GM23338 (cell line): ENCODE data around the gene DNAJA3. TPM values are rescaled to one million over a fixed set of nuclear protein-coding genes. Genes with fewer than 3 reads are reported as not detected.

Experiments
- ATAC-seq: fragments of 200-7000 bp; cut with Tn5 transposase; 3 replicates; pipeline ENCODE4 v1.9.1; 2020
- DNase-seq: peaks from one replicate; pipeline ENCODE4 v3.0.0-alpha.2; 2015; ENCODE audit warnings: low spot score
- H2AFZ ChIP-seq: fragments of 200-600 bp; sonication (generic); 2 replicates; pipeline ENCODE4 v1.8.0; 2016; ENCODE audit warnings: antibody characterized with exemption, mild to moderate bottlenecking, moderate library complexity
- H3F3A ChIP-seq: fragments of 200-600 bp; sonication (generic); replicated peaks from 2 replicates; pipeline ENCODE4 v1.8.0; 2017; ENCODE audit warnings: antibody characterized with exemption, mixed run types, low read depth
- H3K27ac ChIP-seq: fragments of 200-600 bp; sonication (generic); 2 replicates; pipeline ENCODE4 v1.6.1; 2016; ENCODE audit warnings: low read depth
- H3K27me3 ChIP-seq: fragments of 200-600 bp; sonication (generic); 2 replicates; pipeline ENCODE4 v1.8.0; 2016; ENCODE audit warnings: mild to moderate bottlenecking, mixed run types, moderate library complexity; ENCODE audit not compliant: insufficient read depth
- H3K36me3 ChIP-seq: fragments of 200-600 bp; sonication (generic); 2 replicates; pipeline ENCODE4 v1.8.0; 2016; ENCODE audit warnings: mild to moderate bottlenecking; ENCODE audit not compliant: insufficient read depth
- H3K4me1 ChIP-seq: fragments of 200-600 bp; sonication (generic); 2 replicates; pipeline ENCODE4 v1.8.0; 2016; ENCODE audit warnings: mild to moderate bottlenecking, moderate library complexity; ENCODE audit not compliant: insufficient read depth
- H3K4me2 ChIP-seq: fragments of 200-600 bp; sonication (generic); 2 replicates; pipeline ENCODE4 v1.7.1; 2017; ENCODE audit warnings: mixed run types
- H3K4me3 ChIP-seq: fragments of 200-600 bp; sonication (generic); 2 replicates; pipeline ENCODE4 v1.6.1; 2016; ENCODE audit warnings: mixed run types
- H3K79me2 ChIP-seq: fragments of 200-600 bp; sonication (generic); replicated peaks from 2 replicates; pipeline ENCODE4 v1.8.0; 2017; ENCODE audit warnings: mild to moderate bottlenecking; ENCODE audit not compliant: insufficient read depth
- H3K9me2 ChIP-seq: fragments of 200-600 bp; sonication (generic); 2 replicates; pipeline ENCODE4 v1.8.0; 2017; ENCODE audit not compliant: insufficient read depth
- H4K20me1 ChIP-seq: fragments of 200-600 bp; sonication (generic); replicated peaks from 2 replicates; pipeline ENCODE4 v1.8.0; 2017; ENCODE audit warnings: mild to moderate bottlenecking; ENCODE audit not compliant: insufficient read depth
- H3K27ac Mint-ChIP-seq: 2 replicates; pipeline ENCODE4 v1.8.0; 2020; ENCODE audit warnings: inconsistent platforms, mild to moderate bottlenecking, moderate library complexity, mixed read lengths
- H3K27me3 Mint-ChIP-seq: 3 replicates; pipeline ENCODE4 v1.8.0; 2022; ENCODE audit warnings: low read depth, mild to moderate bottlenecking, moderate library complexity, mixed read lengths, inconsistent platforms; ENCODE audit not compliant: insufficient read depth, poor library complexity
- H3K36me3 Mint-ChIP-seq: 3 replicates; pipeline ENCODE4 v1.8.0; 2021; ENCODE audit warnings: low read depth, mild to moderate bottlenecking, inconsistent platforms, moderate library complexity, mixed read lengths
- H3K4me1 Mint-ChIP-seq: 3 replicates; pipeline ENCODE4 v1.8.0; 2020; ENCODE audit warnings: mild to moderate bottlenecking, inconsistent platforms, mixed read lengths
- H3K4me3 Mint-ChIP-seq: 3 replicates; pipeline ENCODE4 v1.8.0; 2021; ENCODE audit warnings: moderate library complexity, mild to moderate bottlenecking, inconsistent platforms, mixed read lengths
- H3K9me3 Mint-ChIP-seq: 3 replicates; pipeline ENCODE4 v1.8.0; 2020; ENCODE audit warnings: moderate library complexity, mild to moderate bottlenecking, inconsistent platforms, mixed read lengths
- CREB1 ChIP-seq: fragments of 250-450 bp; sonication (Bioruptor Pico); IDR thresholded peaks from 2 replicates; pipeline ENCODE4 v1.5.0; 2020; ENCODE audit warnings: low read depth, mild to moderate bottlenecking, moderate library complexity
- EZH2 ChIP-seq: fragments of 200-600 bp; sonication (generic); IDR thresholded peaks from one replicate; pipeline ENCODE4 v1.8.0; 2017; ENCODE audit warnings: antibody characterized with exemption, mild to moderate bottlenecking, low read depth; ENCODE audit not compliant: unreplicated experiment
- EZH2phosphoT487 ChIP-seq: fragments of 200-600 bp; sonication (generic); IDR thresholded peaks from one replicate; pipeline ENCODE4 v1.8.1; 2018; ENCODE audit warnings: antibody characterized with exemption; ENCODE audit not compliant: unreplicated experiment
- JUNB ChIP-seq: IDR thresholded peaks from one replicate; pipeline ENCODE4 v1.6.1; 2016; ENCODE audit warnings: antibody characterized with exemption; ENCODE audit not compliant: unreplicated experiment
- NANOG ChIP-seq: IDR thresholded peaks from 2 replicates; pipeline ENCODE4 v1.6.1; 2016; ENCODE audit warnings: antibody characterized with exemption, borderline replicate concordance
- POLR2AphosphoS5 ChIP-seq: IDR thresholded peaks from 2 replicates; pipeline ENCODE4 v1.6.1; 2016; ENCODE audit warnings: antibody characterized with exemption, low read depth
- STAT1 ChIP-seq: IDR thresholded peaks from one replicate; pipeline ENCODE4 v1.6.1; 2016; ENCODE audit warnings: antibody characterized with exemption; ENCODE audit not compliant: unreplicated experiment
- ZNF114 ChIP-seq: fragments of 250-450 bp; sonication (Bioruptor Pico); IDR thresholded peaks from 2 replicates; pipeline ENCODE4 v1.5.0; 2020; ENCODE audit warnings: mild to moderate bottlenecking, moderate library complexity
- ZNF331 ChIP-seq: fragments of 250-450 bp; sonication (Bioruptor Pico); IDR thresholded peaks from 2 replicates; pipeline ENCODE4 v1.5.0; 2020; ENCODE audit warnings: low read depth, mild to moderate bottlenecking, moderate library complexity
- polyA plus RNA-seq: library from polyadenylated mRNA; unstranded; fragments of >200 nt; fragmentation: Nextera tagmentation; extraction: Ambion mirVana; gene quantifications from 2 replicates; pipeline ENCODE4 v1.2.1, GENCODE V29; 2016
- total RNA-seq: library from RNA; depleted of rRNA; stranded (reverse); fragments of >200 nt; shearing (Covaris generic); gene quantifications from 2 replicates; pipeline ENCODE4 v1.2.3, GENCODE V29; 2014
- TF ChIP-seq, protein P1 (sequence below): IDR thresholded peaks from 2 replicates; pipeline ENCODE4 v1.6.1; 2016; ENCODE audit warnings: antibody characterized with exemption
- TF ChIP-seq, protein P2 (sequence below): fragments of 250-450 bp; sonication (Bioruptor Pico); IDR thresholded peaks from 2 replicates; pipeline ENCODE4 v1.5.0; 2020; ENCODE audit warnings: mild to moderate bottlenecking, moderate library complexity
- TF ChIP-seq, protein P3 (sequence below), 2 experiments: fragments of 200-600 bp in 1 of 2; sonication (generic) in 1 of 2; conservative IDR thresholded peaks; 2 replicates each; pipeline versions ENCODE4 v1.5.1 to v1.6.1; 2016 to 2017; ENCODE audit warnings: antibody characterized with exemption in 2 of 2, low read depth in 2 of 2, mild to moderate bottlenecking in 2 of 2, moderate library complexity in 1 of 2
- TF ChIP-seq, protein P4 (sequence below): IDR thresholded peaks from one replicate; pipeline ENCODE4 v1.6.1; 2018; ENCODE audit warnings: antibody characterized with exemption; ENCODE audit not compliant: unreplicated experiment

The DNAJA3 gene
- total and polyA plus RNA-seq, 2 experiments from 2014 or later, result 56.3 to 75.5 TPM

DNA sequence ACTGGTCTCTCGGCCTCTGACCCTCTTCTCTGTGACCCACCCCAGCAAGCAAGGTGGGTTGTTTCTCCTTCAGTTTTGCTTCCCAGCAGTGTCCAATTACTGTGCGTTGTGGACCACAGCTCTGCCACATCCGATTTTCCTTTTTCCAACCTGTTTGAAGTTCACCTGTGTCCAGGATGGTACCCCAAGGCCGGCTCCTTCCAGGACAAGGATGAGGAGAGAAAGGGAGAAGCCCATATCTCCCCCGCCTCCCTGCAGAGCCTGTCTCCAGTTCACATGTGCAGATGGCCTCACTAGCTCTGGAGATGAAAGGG lies 35.2 kb downstream of the DNAJA3 start:
- no peak overlapping the region for H3K4me3 ChIP-seq
- no peak; the same call in 2 of the 3 replicates for ATAC-seq

More for the DNA sequence above, 35.2 kb downstream of the DNAJA3 start:
- Histone ChIP-seq H3F3A (peaks cover 28% of the 10 kb centered on the region; the same call in 1 of the 2 replicates), H3K79me2 (no peaks in the 10 kb centered on the region; the same call in 1 of the 2 replicates), H4K20me1 (peaks cover 6% of the 10 kb centered on the region; the same call in 1 of the 2 replicates), H3K27me3 (no peaks in the 10 kb centered on the region), H3K36me3 (peaks cover 9% of the 10 kb centered on the region), H3K9me2 (no peaks in the 10 kb centered on the region), H3K4me2 (no peak overlapping the region), H3K4me1 (no peaks in the 10 kb centered on the region), H3K27ac (0 out of 2 replicates have a peak overlapping the region, but pooled peaks have one; percentile 55), H2AFZ (no peak overlapping the region)
- no peak for TF ChIP-seq NANOG
- TF ChIP-seq, protein P1, sequence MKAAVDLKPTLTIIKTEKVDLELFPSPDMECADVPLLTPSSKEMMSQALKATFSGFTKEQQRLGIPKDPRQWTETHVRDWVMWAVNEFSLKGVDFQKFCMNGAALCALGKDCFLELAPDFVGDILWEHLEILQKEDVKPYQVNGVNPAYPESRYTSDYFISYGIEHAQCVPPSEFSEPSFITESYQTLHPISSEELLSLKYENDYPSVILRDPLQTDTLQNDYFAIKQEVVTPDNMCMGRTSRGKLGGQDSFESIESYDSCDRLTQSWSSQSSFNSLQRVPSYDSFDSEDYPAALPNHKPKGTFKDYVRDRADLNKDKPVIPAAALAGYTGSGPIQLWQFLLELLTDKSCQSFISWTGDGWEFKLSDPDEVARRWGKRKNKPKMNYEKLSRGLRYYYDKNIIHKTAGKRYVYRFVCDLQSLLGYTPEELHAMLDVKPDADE, result no peak
- no peak for TF ChIP-seq EZH2phosphoT487
- TF ChIP-seq CREB1, result no peak
- TF ChIP-seq, protein P2, sequence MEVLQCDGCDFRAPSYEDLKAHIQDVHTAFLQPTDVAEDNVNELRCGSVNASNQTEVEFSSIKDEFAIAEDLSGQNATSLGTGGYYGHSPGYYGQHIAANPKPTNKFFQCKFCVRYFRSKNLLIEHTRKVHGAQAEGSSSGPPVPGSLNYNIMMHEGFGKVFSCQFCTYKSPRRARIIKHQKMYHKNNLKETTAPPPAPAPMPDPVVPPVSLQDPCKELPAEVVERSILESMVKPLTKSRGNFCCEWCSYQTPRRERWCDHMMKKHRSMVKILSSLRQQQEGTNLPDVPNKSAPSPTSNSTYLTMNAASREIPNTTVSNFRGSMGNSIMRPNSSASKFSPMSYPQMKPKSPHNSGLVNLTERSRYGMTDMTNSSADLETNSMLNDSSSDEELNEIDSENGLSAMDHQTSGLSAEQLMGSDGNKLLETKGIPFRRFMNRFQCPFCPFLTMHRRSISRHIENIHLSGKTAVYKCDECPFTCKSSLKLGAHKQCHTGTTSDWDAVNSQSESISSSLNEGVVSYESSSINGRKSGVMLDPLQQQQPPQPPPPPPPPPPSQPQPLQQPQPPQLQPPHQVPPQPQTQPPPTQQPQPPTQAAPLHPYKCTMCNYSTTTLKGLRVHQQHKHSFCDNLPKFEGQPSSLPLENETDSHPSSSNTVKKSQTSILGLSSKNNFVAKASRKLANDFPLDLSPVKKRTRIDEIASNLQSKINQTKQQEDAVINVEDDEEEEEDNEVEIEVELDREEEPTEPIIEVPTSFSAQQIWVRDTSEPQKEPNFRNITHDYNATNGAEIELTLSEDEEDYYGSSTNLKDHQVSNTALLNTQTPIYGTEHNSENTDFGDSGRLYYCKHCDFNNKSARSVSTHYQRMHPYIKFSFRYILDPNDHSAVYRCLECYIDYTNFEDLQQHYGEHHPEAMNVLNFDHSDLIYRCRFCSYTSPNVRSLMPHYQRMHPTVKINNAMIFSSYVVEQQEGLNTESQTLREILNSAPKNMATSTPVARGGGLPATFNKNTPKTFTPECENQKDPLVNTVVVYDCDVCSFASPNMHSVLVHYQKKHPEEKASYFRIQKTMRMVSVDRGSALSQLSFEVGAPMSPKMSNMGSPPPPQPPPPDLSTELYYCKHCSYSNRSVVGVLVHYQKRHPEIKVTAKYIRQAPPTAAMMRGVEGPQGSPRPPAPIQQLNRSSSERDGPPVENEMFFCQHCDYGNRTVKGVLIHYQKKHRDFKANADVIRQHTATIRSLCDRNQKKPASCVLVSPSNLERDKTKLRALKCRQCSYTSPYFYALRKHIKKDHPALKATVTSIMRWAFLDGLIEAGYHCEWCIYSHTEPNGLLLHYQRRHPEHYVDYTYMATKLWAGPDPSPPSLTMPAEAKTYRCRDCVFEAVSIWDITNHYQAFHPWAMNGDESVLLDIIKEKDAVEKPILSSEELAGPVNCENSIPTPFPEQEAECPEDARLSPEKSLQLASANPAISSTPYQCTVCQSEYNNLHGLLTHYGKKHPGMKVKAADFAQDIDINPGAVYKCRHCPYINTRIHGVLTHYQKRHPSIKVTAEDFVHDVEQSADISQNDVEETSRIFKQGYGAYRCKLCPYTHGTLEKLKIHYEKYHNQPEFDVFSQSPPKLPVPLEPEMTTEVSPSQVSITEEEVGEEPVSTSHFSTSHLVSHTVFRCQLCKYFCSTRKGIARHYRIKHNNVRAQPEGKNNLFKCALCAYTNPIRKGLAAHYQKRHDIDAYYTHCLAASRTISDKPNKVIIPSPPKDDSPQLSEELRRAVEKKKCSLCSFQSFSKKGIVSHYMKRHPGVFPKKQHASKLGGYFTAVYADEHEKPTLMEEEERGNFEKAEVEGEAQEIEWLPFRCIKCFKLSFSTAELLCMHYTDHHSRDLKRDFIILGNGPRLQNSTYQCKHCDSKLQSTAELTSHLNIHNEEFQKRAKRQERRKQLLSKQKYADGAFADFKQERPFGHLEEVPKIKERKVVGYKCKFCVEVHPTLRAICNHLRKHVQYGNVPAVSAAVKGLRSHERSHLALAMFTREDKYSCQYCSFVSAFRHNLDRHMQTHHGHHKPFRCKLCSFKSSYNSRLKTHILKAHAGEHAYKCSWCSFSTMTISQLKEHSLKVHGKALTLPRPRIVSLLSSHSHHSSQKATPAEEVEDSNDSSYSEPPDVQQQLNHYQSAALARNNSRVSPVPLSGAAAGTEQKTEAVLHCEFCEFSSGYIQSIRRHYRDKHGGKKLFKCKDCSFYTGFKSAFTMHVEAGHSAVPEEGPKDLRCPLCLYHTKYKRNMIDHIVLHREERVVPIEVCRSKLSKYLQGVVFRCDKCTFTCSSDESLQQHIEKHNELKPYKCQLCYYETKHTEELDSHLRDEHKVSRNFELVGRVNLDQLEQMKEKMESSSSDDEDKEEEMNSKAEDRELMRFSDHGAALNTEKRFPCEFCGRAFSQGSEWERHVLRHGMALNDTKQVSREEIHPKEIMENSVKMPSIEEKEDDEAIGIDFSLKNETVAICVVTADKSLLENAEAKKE (CRISPR knock-in tag), result no peak
- no peak for TF ChIP-seq POLR2AphosphoS5
- TF ChIP-seq ZNF331 (CRISPR knock-in tag), result no peak
- TF ChIP-seq JUNB, result no peak
- TF ChIP-seq, protein P3, sequence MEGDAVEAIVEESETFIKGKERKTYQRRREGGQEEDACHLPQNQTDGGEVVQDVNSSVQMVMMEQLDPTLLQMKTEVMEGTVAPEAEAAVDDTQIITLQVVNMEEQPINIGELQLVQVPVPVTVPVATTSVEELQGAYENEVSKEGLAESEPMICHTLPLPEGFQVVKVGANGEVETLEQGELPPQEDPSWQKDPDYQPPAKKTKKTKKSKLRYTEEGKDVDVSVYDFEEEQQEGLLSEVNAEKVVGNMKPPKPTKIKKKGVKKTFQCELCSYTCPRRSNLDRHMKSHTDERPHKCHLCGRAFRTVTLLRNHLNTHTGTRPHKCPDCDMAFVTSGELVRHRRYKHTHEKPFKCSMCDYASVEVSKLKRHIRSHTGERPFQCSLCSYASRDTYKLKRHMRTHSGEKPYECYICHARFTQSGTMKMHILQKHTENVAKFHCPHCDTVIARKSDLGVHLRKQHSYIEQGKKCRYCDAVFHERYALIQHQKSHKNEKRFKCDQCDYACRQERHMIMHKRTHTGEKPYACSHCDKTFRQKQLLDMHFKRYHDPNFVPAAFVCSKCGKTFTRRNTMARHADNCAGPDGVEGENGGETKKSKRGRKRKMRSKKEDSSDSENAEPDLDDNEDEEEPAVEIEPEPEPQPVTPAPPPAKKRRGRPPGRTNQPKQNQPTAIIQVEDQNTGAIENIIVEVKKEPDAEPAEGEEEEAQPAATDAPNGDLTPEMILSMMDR (conservative IDR thresholded peaks at IDR 0.05; ENCODE audit: low read depth in 2 of 2), result no peak
- no peak for TF ChIP-seq EZH2
- TF ChIP-seq ZNF114 (CRISPR knock-in tag), result no peak
- TF ChIP-seq, protein P4, sequence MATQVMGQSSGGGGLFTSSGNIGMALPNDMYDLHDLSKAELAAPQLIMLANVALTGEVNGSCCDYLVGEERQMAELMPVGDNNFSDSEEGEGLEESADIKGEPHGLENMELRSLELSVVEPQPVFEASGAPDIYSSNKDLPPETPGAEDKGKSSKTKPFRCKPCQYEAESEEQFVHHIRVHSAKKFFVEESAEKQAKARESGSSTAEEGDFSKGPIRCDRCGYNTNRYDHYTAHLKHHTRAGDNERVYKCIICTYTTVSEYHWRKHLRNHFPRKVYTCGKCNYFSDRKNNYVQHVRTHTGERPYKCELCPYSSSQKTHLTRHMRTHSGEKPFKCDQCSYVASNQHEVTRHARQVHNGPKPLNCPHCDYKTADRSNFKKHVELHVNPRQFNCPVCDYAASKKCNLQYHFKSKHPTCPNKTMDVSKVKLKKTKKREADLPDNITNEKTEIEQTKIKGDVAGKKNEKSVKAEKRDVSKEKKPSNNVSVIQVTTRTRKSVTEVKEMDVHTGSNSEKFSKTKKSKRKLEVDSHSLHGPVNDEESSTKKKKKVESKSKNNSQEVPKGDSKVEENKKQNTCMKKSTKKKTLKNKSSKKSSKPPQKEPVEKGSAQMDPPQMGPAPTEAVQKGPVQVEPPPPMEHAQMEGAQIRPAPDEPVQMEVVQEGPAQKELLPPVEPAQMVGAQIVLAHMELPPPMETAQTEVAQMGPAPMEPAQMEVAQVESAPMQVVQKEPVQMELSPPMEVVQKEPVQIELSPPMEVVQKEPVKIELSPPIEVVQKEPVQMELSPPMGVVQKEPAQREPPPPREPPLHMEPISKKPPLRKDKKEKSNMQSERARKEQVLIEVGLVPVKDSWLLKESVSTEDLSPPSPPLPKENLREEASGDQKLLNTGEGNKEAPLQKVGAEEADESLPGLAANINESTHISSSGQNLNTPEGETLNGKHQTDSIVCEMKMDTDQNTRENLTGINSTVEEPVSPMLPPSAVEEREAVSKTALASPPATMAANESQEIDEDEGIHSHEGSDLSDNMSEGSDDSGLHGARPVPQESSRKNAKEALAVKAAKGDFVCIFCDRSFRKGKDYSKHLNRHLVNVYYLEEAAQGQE, result no peak
- no peak for TF ChIP-seq STAT1
- no peak overlapping the region for H3K27ac Mint-ChIP-seq
- H3K4me3 Mint-ChIP-seq, result no peak overlapping the region
- H3K9me3 Mint-ChIP-seq, result no peaks in the 10 kb centered on the region
- peaks cover 12% of the 10 kb centered on the region for H3K4me1 Mint-ChIP-seq
- peaks cover 46% of the 10 kb centered on the region for H3K36me3 Mint-ChIP-seq
- H3K27me3 Mint-ChIP-seq, result peaks cover 27% of the 10 kb centered on the region
- DNase-seq, result no peak
